GM18507 (cell line): Measurements from ENCODE around the gene TENM4.

Experiments
- DNase-seq: peaks from one replicate; pipeline ENCODE4 v3.0.0; 2011; ENCODE audit warnings: low read depth; ENCODE audit not compliant: insufficient read length; ENCODE audit errors: extremely low spot score
- FAIRE-seq: peaks from 2 replicates; lab custom pipeline; 2011; peaks lifted over from hg19 to GRCh38; lab: Jason Lieb, UNC

The TENM4 gene

GRCh38 chr11:78744202-78744601, 696.6 kb downstream of the TENM4 start:
- FAIRE-seq (no peak), DNase-seq (no peak)

GRCh38 chr11:78742430-78742829, 698.4 kb downstream of the TENM4 start:
- DNase-seq (no peak), FAIRE-seq (no peak)

DNA sequence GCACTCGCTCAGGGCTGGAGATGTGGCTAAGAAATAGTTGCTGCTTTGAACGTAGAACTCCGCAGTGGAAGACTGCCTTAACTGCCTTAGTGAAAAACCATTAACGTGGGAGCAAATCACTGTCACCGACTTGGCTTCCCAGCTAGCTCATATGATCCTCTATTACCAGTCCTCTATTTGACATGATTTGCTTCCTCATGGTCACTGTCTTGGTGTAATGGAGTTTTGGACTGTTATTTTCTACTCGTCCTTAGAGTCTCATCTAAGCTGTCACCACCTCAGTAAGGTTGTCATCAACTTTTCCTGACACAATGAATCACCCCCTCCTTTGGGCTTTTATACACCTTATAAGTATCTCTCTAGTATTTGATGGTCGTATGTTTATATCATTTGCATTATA, 699.1 kb downstream of the TENM4 start:
- DNase-seq = no peak
- FAIRE-seq = no peak

GRCh38 chr11:78740199-78741071, 700.4 kb downstream of the TENM4 start:
- DNase-seq (no peak), FAIRE-seq (no peak)

GRCh38 chr11:78737891-78738290, 702.9 kb downstream of the TENM4 start:
- DNase-seq = no peak
- FAIRE-seq = no peak

GRCh38 chr11:78737301-78737700, 703.5 kb downstream of the TENM4 start:
- DNase-seq (no peak), FAIRE-seq (no peak)

DNA sequence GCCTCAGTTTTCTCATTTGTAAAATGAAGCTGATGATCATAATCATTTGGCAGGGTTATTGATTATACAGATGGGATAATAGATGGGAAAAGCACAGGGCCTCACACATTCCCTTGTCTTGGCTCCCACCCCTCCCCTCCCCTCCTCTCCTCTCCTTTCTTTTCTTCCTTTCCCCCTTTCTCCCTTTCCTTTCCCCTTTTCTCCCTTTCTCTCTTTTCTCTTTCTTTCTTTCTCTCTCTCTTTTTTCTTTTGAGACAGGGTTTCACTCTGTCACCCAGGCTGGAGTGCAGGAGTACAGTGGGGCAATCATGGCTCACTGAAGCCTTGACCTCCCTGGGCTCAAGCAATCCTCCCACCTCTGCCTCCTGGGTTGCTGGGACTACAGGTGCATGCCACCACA, 705.1 kb downstream of the TENM4 start:
- FAIRE-seq = no peak
- no peak for DNase-seq

DNA sequence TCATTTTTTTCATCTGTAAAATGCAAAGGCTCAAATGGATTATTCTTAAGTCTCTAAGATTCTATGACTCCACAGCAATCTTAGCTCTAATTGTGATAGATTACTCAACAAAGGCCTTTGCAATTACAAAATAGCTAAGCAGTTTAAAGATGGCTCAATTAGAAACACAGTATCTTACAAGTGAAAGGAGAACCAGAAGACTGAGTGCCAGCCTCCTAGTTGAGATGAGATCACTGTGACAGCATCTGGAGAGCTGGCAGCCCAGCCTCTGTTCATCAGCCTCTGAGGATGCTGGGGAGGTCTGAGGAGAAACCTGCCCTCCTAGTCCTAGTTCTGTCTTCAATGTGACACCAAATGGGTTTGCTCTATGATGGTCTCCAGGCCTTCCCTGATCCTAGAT, 707.8 kb downstream of the TENM4 start:
- no peak for FAIRE-seq
- no peak for DNase-seq

- DNase-seq (no peak), FAIRE-seq (no peak)
Observed at GRCh38 chr11:78732246-78732645, 708.6 kb downstream of the TENM4 start.

GRCh38 chr11:78731027-78731426, 709.8 kb downstream of the TENM4 start:
- FAIRE-seq = no peak
- DNase-seq = no peak

DNA sequence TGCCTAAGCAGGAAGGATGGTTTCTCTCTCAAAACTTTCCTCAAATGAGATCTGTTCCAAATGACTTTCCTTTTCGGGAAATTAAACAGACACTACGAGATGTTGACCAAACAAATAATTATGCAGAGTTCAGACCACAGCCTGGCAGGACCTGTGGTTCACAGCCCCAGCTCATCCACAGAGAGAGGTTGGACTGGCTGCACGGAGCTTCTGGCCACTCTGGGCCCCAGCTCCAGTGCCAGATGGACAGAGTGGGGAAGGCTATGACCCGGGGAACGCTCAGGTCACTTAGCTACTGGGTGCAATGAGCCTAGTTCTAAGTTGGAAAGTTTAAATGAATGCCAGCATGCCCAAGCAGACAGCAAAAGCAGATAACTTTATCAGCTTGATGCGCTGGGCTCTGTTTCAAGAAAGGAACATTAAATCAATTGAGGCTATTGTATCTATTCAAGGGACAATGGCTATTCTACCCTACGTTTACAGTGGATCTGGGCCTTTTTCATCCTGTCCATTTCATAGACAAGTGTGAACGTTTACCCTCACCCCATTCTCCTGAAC, 710.5 kb downstream of the TENM4 start:
- no peak for FAIRE-seq
- DNase-seq = no peak

- FAIRE-seq = no peak
- DNase-seq = no peak
Observed at GRCh38 chr11:78727816-78728215, 713.0 kb downstream of the TENM4 start.

DNA sequence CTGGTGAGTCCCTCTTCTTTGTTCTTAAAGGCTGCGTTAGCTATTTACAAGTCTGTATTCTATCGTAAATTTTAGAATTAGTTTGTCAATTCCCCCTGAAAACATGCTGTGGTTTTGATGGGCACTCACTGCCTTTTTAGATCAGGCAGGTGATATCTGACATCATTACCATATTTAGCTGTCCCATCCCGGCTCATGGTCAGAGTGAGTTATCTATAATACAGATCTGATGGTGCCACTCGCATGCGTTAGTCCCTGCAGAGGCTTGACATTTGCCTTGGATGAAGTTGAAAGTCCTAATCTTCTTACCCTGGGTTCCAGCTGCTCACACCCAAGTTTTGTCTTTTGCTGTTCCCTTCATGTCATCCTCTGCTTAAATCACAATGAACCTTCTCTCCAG, 715.6 kb downstream of the TENM4 start:
- DNase-seq (no peak), FAIRE-seq (no peak)

- DNase-seq (no peak), FAIRE-seq (no peak)
Observed at GRCh38 chr11:78722786-78723185, 718.0 kb downstream of the TENM4 start.

- FAIRE-seq (no peak), DNase-seq (no peak)
Observed at GRCh38 chr11:78720281-78720989, 720.4 kb downstream of the TENM4 start.

DNA sequence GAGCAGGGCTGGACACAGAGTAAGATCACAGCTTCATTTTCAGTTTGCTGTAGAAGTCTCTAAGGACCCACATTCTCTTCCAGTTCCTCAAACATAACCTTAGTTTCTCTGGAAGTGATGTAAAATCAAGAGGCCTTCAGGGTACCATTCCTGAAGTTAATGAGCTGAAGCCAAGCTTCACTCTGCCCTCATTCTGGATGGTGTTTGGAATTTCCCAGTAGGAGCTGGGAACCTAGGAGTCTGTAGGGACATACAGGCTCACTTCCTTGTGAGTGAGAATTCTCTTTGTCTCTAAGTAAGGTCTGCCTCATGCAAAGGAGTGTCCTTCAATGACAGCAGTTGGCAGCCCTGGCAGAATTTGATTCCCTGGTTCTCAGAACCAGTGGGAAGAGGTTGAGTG, 723.8 kb downstream of the TENM4 start:
- FAIRE-seq = no peak
- no peak for DNase-seq

- FAIRE-seq (peak; percentile 51), DNase-seq (peak; percentile 17)
Observed at GRCh38 chr11:78715639-78716311, 725.1 kb downstream of the TENM4 start.

DNA sequence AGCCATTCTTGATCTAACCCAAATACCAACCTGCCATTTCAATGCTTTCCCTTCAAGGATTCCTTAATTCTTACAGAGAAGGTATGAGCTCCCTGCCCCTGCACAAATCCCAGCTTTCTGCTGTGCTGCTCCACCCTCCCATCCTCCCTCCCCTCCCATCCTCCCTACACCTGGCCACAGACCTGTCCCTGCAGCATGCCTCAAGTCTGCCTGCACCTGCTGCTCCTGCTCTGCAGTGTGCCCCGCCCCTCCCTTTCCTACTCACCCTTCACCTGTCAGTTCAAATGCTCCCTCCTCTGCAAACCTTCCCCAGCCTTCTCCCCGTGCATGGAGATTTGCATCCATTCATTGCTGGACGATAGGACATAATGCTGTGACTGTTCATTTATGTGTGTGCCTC, 726.3 kb downstream of the TENM4 start:
- FAIRE-seq (no peak), DNase-seq (no peak)

DNA sequence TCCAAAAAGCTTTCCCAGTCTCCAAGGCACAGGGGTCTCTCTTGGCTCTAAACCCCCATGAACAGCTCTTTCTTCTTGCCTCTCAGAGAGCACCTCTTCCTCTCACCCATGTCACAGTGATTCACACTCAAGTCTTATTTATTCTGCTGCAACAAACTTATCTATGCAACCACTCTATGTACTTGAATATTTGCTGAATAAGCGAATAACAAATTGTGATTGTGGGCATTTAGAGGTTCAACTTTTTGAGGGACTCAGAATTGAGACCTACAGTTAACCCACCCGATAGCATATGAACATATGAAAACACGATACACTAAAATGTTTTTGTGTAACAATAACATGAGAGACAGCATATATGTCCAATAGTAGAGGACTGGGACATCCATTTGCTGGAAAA, 729.1 kb downstream of the TENM4 start:
- DNase-seq (no peak), FAIRE-seq (no peak)

DNA sequence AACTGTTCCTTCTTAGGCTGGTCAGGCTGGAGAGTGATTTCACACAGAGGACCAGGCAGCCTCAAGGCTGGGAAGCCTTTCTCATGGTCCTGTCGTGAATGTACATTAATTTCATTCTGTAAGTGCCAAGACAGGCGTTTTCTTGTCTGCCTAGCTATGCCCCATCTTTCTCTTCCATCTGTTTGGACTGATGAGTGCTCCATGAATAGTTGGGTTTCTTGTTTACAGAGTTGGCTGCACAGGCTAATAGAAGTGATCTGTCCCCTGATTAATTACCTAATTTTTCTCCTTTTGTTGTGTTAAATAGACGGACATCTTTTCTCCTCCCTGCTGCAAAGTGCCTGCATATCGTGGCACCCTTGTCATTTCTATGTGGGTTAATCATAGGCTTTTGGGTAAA, 730.4 kb downstream of the TENM4 start:
- DNase-seq = no peak
- FAIRE-seq = no peak
